Sigmoid colon (tissue), 4 donors: ENCODE measurements around the gene TVP23C.
"Not testable (repeated sequence)": the region's sequence is repeated elsewhere in the genome, so short reads cannot be mapped to it uniquely, and the experiment has no call there.

Experiments used
- CTCF ChIP-seq, 4 experiments: fragments of 450-650 bp in 3 of 4; fragments of 200-600 bp in 1 of 4; IDR thresholded peaks; one replicate each; pipeline ENCODE4 v1.5.1; 2016 to 2019; ENCODE audit warnings: antibody characterized with exemption in 4 of 4, mild to moderate bottlenecking in 3 of 4, moderate library complexity in 2 of 4
- EP300 ChIP-seq, 4 donors: sonication (generic); formaldehyde crosslinking; IDR thresholded peaks; one replicate each; pipeline ENCODE4 v1.6.1; 2017; ENCODE audit warnings: antibody characterized with exemption in 4 of 4
- POLR2AphosphoS5 ChIP-seq, 4 donors: sonication (generic); formaldehyde crosslinking; IDR thresholded peaks; one replicate each; pipeline ENCODE4 v1.6.1; 2017; ENCODE audit warnings: antibody characterized with exemption in 4 of 4

- TF ChIP-seq CTCF, POLR2AphosphoS5, EP300 (IDR thresholded peaks at IDR 0.05): not testable (repeated sequence)
These were observed 18.2 kb upstream of the TVP23C start for GRCh38 chr17:15581462-15581861.
